ENCODE measurements around the gene TTC28. TPM values are rescaled to one million over a fixed set of nuclear protein-coding genes. Genes with fewer than 3 reads are reported as not detected.

TTC28 gene
- total and polyA plus RNA-seq, 2 donors (not counting 3 experiments of a cell fraction or from before 2014, with no cell fraction given), result 16.5 to 51.1 TPM

GRCh38 chr22:28032861-28033260 lies 646.8 kb downstream of the TTC28 start:
- H3K4me3 ChIP-seq (replicated peaks in 1 of 3; ENCODE audit: insufficient read depth in 1 of 3, low read depth in 1 of 3, low read length in 3 of 3), result no peak overlapping the region
- peaks cover 56% of the 10 kb centered on the region for H3K4me1 ChIP-seq (ENCODE audit: control insufficient read depth, extremely low read depth, insufficient read depth, low read length)
- H3K4me2 ChIP-seq (ENCODE audit: insufficient read depth, low read length), result no peak overlapping the region
- H3K9me3 ChIP-seq (replicated peaks; ENCODE audit: control insufficient read depth, insufficient read depth, low read length), result no peaks in the 10 kb centered on the region
- H3K27ac ChIP-seq (ENCODE audit: insufficient read depth, low read depth, low read length), result no peak overlapping the region
- DNase-seq (ENCODE audit: low read depth, low spot score) (peak; percentile 17), FAIRE-seq (no peak)
- no peak overlapping the region for H2AFZ ChIP-seq (ENCODE audit: low read depth, low read length)
- dilution Hi-C loops (cut with MboI; ENCODE audit: extremely low pct_ligation_motif_present, low sequenced_read_pairs) (no loop called here), intact Hi-C loops (cut with micrococcal nuclease) (no loop called here)
- no peaks in the 10 kb centered on the region for H3K9me1 ChIP-seq (replicated peaks; ENCODE audit: control insufficient read depth, extremely low read depth, insufficient read depth, low read length)
- POLR2A ChIA-PET, result no interaction called here
- no peak overlapping the region for H3K9ac ChIP-seq (replicated peaks; ENCODE audit: extremely low read depth, insufficient read depth, low read length)
- no peaks in the 10 kb centered on the region for H4K20me1 ChIP-seq (replicated peaks; ENCODE audit: control insufficient read depth, extremely low read depth, insufficient read depth, low read length)
- CTCF ChIA-PET, result interaction anchor here (0.6 to 4.5 kb wide), 4 partner anchors 12 to 844 kb away, joined by 3 to 25 read pairs (median 12); no protein-coding TSS in a partner anchor
- H3K36me3 ChIP-seq (ENCODE audit: control insufficient read depth in 2 of 2, extremely low read depth in 1 of 2, insufficient read depth in 2 of 2, low read length in 2 of 2), result no peaks in the 10 kb centered on the region
- no peaks in the 10 kb centered on the region for H3K79me2 ChIP-seq (ENCODE audit: control insufficient read depth, insufficient read depth, low read length)
- no peak for TF ChIP-seq POLR2AphosphoS5 (IDR thresholded peaks at IDR 0.05; ENCODE audit: insufficient read depth, low read depth, low read length)
- peak; percentile 6 for TF ChIP-seq GATA2 (IDR thresholded peaks at IDR 0.05; ENCODE audit: insufficient read depth, insufficient read length, low read depth, low read length)
- no peak for TF ChIP-seq EZH2 (IDR thresholded peaks at IDR 0.05; ENCODE audit: borderline replicate concordance, low read depth, low read length, severe bottlenecking)
- TF ChIP-seq CTCF (IDR thresholded peaks at IDR 0.05; ENCODE audit: extremely low read depth in 1 of 2, insufficient read depth in 1 of 2, low read depth in 1 of 2, low read length in 2 of 2), result no peak
- no TSS peak for BruUV-seq (replicated peaks)
- no peaks in the 10 kb centered on the region for H3K27me3 ChIP-seq (ENCODE audit: control insufficient read depth in 2 of 2, insufficient read depth in 2 of 2, low read length in 2 of 2)

GRCh38 chr22:28031383-28031922 lies 648.2 kb downstream of the TTC28 start:
- H3K27me3 ChIP-seq (ENCODE audit: control insufficient read depth in 2 of 2, insufficient read depth in 2 of 2, low read length in 2 of 2), result no peaks in the 10 kb centered on the region
- H3K4me1 ChIP-seq (ENCODE audit: control insufficient read depth, extremely low read depth, insufficient read depth, low read length), result peaks cover 56% of the 10 kb centered on the region
- FAIRE-seq (no peak), DNase-seq (ENCODE audit: low read depth, low spot score) (no peak)
- POLR2A ChIA-PET, result no interaction called here
- no peaks in the 10 kb centered on the region for H3K36me3 ChIP-seq (ENCODE audit: control insufficient read depth in 2 of 2, extremely low read depth in 1 of 2, insufficient read depth in 2 of 2, low read length in 2 of 2)
- dilution Hi-C loops (cut with MboI; ENCODE audit: extremely low pct_ligation_motif_present, low sequenced_read_pairs), result no loop called here
- no peak overlapping the region for H3K9ac ChIP-seq (replicated peaks; ENCODE audit: extremely low read depth, insufficient read depth, low read length)
- intact Hi-C loops (cut with micrococcal nuclease), result no loop called here
- H3K9me3 ChIP-seq (replicated peaks; ENCODE audit: control insufficient read depth, insufficient read depth, low read length), result no peaks in the 10 kb centered on the region
- no peak overlapping the region for H3K27ac ChIP-seq (ENCODE audit: insufficient read depth, low read depth, low read length)
- no peak overlapping the region for H3K4me3 ChIP-seq (replicated peaks in 1 of 3; ENCODE audit: insufficient read depth in 1 of 3, low read depth in 1 of 3, low read length in 3 of 3)
- CTCF ChIA-PET, result interaction anchor here (4.1 to 4.2 kb wide), 2 partner anchors 11 to 12 kb away, joined by 21 to 41 read pairs; no protein-coding TSS in a partner anchor
- H4K20me1 ChIP-seq (replicated peaks; ENCODE audit: control insufficient read depth, extremely low read depth, insufficient read depth, low read length), result no peaks in the 10 kb centered on the region
- H2AFZ ChIP-seq (ENCODE audit: low read depth, low read length), result no peak overlapping the region
- no TSS peak for BruUV-seq (replicated peaks)
- no peak overlapping the region for H3K4me2 ChIP-seq (ENCODE audit: insufficient read depth, low read length)
- no peak for TF ChIP-seq POLR2AphosphoS5 (IDR thresholded peaks at IDR 0.05; ENCODE audit: insufficient read depth, low read depth, low read length)
- H3K79me2 ChIP-seq (ENCODE audit: control insufficient read depth, insufficient read depth, low read length), result no peaks in the 10 kb centered on the region
- no peaks in the 10 kb centered on the region for H3K9me1 ChIP-seq (replicated peaks; ENCODE audit: control insufficient read depth, extremely low read depth, insufficient read depth, low read length)

Measured in endothelial cell of umbilical vein (primary cell).